Fibroblast of mammary gland (primary cell): ENCODE measurements around the gene FBXW8.

Source experiments
- DNase-seq: peaks from one replicate; pipeline ENCODE4 v3.0.0-alpha.2; 2010; ENCODE audit warnings: low read depth
- H3K4me3 ChIP-seq: 2 replicates; pipeline ENCODE4 v1.5.1; 2011; ENCODE audit warnings: low read depth, mild to moderate bottlenecking, low read length, moderate library complexity; ENCODE audit not compliant: control insufficient read depth
- TF ChIP-seq, protein P1 (sequence below): conservative IDR thresholded peaks from 2 replicates; pipeline ENCODE4 v1.5.1; 2011; ENCODE audit warnings: low read depth, low read length, inconsistent platforms; ENCODE audit not compliant: control insufficient read depth, insufficient read depth

The FBXW8 gene

DNA sequence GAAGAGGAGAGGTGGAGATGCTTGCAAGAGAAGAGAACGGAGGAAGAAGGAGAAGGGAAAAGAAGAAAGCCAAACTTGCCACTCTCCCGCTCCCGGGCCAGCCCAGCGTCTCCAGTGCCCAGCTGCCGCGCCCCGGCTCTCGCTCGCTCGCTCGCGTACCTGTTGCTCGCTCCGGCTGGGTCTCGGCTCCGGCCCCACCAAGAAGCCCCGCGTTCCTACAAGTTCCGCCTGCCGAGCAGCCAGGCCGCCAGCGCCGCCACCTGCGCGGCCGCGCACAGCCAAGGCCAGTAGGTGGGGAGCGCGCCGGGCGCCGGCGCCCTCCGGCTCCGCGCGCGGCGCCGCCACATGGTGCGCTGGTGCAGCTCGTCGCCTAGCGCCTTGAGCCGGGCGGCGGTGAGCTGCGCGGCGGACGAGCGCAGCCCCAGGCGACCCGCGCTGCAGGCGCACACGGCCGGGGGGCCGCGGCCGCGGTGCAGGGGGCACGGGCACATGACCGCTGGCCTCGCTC is 29.9 kb upstream of the FBXW8 start:
- no peak overlapping the region for H3K4me3 ChIP-seq
- peak; percentile 36 for DNase-seq
- TF ChIP-seq, protein P1, sequence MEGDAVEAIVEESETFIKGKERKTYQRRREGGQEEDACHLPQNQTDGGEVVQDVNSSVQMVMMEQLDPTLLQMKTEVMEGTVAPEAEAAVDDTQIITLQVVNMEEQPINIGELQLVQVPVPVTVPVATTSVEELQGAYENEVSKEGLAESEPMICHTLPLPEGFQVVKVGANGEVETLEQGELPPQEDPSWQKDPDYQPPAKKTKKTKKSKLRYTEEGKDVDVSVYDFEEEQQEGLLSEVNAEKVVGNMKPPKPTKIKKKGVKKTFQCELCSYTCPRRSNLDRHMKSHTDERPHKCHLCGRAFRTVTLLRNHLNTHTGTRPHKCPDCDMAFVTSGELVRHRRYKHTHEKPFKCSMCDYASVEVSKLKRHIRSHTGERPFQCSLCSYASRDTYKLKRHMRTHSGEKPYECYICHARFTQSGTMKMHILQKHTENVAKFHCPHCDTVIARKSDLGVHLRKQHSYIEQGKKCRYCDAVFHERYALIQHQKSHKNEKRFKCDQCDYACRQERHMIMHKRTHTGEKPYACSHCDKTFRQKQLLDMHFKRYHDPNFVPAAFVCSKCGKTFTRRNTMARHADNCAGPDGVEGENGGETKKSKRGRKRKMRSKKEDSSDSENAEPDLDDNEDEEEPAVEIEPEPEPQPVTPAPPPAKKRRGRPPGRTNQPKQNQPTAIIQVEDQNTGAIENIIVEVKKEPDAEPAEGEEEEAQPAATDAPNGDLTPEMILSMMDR, result no peak

DNA sequence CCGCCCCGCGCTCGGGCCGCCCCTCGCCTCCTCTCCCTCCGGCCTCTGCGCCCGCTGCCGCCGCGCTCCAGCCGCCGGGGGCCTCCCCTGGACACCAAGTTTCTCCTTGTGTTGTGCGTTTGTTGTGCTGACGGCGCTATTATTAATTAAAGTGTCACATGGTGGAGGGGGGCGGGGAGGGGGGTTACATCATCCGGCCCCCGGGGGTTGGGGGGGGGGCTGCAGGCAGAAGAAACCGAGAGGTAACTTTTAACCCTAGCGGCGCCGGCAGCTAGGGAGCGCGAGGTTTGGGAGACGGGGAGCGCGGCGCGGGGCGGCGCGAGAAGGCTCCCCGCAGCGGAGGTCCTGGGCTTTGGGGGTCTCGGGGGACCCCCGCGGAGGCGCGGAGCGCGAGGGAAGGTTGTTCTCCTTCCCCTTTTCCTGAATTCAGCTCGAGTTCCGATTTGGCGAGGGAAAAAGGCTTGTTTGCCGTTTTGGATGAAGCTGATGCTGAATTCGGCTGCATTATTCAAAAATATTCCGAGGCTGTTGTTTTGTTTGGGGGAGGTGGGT is 29.3 kb upstream of the FBXW8 start, which contains the start of gene HRK:
Gene HRK (minus strand): TSS at position 117 of the 552 bp plus-strand sequence. CDS start 134 bp downstream, outside the sequence.
- no peak for DNase-seq
- TF ChIP-seq, protein P1, result no peak
- no peak within 1 kb of the TSS for H3K4me3 ChIP-seq

DNA sequence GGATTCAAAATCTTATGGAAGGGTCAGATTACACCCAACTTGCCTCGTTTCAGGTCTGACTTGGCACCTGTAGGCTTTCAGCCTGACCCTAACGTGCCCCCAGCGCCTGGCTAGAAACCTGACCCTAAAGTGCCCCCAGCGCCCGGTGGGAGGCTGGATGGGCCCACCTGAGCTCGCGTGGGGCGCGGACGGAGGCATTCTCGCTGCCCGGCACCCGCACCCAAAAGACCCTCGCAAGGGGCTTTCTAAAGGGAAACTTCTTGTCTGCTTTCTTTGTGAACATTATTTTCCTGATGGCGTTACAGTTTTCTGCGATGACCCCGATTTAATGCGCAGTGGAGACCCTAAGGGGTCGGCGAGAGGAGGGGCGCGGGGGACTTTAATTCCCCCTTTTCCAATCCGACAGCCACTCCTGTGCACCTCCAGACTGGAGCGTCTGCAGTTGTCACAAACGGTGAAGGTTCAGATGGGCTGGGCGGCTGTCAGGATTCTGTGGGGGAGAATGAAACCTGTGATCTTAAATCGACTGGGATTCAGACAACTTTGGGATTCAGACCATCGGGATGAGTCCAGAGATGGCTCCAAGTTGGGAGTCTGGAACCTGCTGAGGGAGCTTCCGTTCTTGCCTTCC is 28.8 kb upstream of the FBXW8 start:
- H3K4me3 ChIP-seq, result no peak overlapping the region

DNA sequence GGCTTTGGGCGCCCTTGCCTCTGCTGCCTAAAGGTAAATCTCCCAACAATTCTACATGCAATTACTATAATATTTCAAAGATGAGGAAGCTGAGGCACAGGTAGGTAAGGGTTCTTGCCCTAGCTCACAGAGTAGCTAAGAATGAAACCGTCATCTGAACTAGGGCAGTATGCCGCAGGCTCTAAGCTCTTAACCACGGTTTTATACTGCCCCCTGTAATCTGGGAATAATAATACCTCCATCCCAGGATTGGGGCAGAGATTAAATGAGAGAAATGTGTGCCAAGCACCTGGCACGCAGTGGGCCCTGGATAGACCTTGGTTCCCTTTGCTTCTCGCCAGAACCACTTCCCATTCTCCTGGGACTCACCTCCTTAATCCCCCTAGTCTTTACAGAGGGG is 28.0 kb upstream of the FBXW8 start:
- no peak overlapping the region for H3K4me3 ChIP-seq
- peak; percentile 52 for DNase-seq
- TF ChIP-seq, protein P1, result peak; percentile 32

More for the DNA sequence above, 28.8 kb upstream of the FBXW8 start:
- TF ChIP-seq, protein P1, result no peak
- DNase-seq, result no peak

DNA sequence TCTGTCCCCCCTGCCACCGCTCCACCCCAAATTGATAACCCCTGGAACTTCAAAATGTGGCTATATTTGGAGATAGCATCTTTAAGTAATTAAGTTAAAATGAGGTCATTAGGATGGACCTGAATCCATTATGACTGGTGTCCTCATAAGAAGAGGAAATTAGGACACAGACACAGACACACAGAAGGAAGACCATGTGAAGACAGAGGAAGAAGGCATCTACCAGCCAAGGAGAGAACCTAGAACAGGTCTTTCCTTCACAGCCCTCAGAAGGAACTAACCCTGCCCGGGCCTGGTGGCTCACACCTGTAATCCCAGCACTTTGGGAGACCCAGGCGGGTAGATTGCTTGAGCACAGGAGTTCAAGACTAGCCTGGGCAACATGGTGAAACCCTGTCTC is 25.9 kb upstream of the FBXW8 start:
- TF ChIP-seq, protein P1, result no peak
- H3K4me3 ChIP-seq, result no peak overlapping the region
- DNase-seq, result no peak

DNA sequence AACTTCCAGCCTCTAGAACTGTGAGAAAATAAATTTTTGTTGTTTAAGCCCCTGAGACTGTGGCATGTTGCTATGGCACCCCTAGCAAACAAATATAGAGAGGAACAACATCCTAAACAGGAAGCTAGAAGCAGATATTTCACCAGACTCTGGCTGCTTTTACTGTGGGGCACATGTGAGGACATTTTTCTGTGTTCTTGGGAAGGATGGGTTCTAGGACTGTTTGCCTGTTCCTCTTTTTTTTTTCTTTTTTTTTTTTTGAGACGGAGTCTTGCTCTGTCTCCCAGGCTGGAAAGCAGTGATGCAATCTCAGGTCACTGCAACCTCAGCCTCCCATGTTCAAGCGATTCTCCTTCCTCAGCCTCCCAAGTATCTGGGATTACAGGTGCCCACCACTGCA is 25.3 kb upstream of the FBXW8 start:
- DNase-seq, result no peak
- TF ChIP-seq, protein P1, result no peak
- no peak overlapping the region for H3K4me3 ChIP-seq
